ENCODE data around the gene TMEM30B. TPM values are rescaled to one million over a fixed set of nuclear protein-coding genes. Genes with fewer than 3 reads are reported as not detected.

The TMEM30B gene
- total and polyA plus RNA-seq, 7 donors = 0.54 to 21.0 (median 1.4) TPM

DNA sequence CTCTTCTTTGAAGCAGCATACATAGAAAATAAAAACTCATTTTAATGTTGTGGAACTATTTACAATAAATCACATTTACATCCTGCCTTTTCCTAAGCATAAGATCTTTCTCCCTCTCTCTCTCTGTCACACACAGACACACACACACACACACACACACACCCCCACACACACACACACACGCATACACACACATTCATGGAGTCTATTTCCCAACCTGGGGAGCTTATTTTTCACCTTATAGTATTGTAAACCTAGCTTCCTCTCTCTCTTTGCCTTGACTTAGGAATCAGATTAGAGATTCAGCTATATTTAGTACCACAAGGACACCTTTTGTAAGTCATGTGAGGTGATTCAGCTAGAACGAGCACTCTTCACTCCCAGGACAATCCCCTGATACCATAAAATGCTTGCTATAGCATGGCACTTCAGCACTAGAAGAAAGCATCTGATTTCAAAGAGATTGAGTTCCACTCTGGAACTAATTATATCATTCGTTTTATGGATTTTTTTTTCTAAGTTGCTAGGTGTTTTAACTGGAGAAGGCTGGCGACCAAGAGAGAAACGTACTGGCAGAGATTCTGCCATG is 23.6 kb downstream of the TMEM30B start:
- H3K4me3 ChIP-seq = no peak overlapping the region
- peaks cover 0 to under 1% (median 0%) of the 10 kb centered on the region in 4 donors for H3K4me1 ChIP-seq
- H3K36me3 ChIP-seq = no peaks in the 10 kb centered on the region
- TF ChIP-seq POLR2AphosphoS5 (IDR thresholded peaks at IDR 0.05) (no peak), EP300 (IDR thresholded peaks at IDR 0.05) (no peak), POLR2A (IDR thresholded peaks at IDR 0.05) (no peak)
- TF ChIP-seq, protein P1, sequence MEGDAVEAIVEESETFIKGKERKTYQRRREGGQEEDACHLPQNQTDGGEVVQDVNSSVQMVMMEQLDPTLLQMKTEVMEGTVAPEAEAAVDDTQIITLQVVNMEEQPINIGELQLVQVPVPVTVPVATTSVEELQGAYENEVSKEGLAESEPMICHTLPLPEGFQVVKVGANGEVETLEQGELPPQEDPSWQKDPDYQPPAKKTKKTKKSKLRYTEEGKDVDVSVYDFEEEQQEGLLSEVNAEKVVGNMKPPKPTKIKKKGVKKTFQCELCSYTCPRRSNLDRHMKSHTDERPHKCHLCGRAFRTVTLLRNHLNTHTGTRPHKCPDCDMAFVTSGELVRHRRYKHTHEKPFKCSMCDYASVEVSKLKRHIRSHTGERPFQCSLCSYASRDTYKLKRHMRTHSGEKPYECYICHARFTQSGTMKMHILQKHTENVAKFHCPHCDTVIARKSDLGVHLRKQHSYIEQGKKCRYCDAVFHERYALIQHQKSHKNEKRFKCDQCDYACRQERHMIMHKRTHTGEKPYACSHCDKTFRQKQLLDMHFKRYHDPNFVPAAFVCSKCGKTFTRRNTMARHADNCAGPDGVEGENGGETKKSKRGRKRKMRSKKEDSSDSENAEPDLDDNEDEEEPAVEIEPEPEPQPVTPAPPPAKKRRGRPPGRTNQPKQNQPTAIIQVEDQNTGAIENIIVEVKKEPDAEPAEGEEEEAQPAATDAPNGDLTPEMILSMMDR (IDR thresholded peaks at IDR 0.05) = no peak
- no peak overlapping the region for H3K27ac ChIP-seq
- 68 to 82% methylated on average over 5 of the region's 5 CpGs for WGBS, 2 donors
- H3K27me3 ChIP-seq = no peaks in the 10 kb centered on the region
- intact Hi-C loops (cut with DNase I) = no loop called here
- DNase-seq = no peak
- H3K9me3 ChIP-seq = no peaks in the 10 kb centered on the region

DNA sequence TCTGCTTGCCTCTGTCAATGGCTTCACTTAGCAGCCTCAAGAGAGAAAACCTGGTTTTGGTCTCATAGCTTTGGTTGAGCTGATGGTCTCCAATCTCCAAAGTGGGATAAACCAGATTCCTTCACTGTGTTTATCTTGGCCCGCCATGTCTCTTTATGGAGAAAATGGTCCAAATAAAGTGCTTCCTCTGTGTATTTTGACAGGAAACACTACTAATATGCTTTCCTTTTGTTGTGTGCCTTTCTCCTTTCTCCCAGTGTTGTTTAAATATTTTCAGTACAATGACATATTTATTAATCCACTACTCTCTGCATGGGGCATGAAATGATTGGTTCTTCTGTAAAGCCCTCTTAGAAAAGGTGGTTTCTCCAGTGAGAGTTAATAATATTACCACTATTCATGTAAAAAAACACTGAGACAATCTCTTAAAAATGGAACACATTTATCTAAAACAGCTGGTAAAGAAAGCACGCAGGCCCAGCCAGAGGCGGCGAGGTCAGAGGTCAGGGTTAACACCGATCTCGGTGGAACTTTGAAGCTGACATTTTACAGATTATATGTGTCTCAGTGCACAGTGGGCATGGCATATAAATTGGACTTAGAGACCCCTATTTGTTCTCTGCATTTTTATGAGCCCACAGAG is 24.2 kb downstream of the TMEM30B start:
- Histone ChIP-seq H3K9me3 (no peaks in the 10 kb centered on the region), H3K4me3 (no peak overlapping the region), H3K27ac (no peak overlapping the region), H3K27me3 (no peaks in the 10 kb centered on the region), H3K36me3 (no peaks in the 10 kb centered on the region), H3K4me1 (peaks cover 0 to 4% (median 0%) of the 10 kb centered on the region in 4 donors)
- 90 to 92% methylated on average over 6 of the region's 6 CpGs for WGBS, 2 donors
- TF ChIP-seq, protein P1 (IDR thresholded peaks at IDR 0.05) = no peak
- TF ChIP-seq POLR2A (IDR thresholded peaks at IDR 0.05) (no peak), EP300 (IDR thresholded peaks at IDR 0.05) (no peak), POLR2AphosphoS5 (IDR thresholded peaks at IDR 0.05) (no peak)
- no peak for DNase-seq
- intact Hi-C loops (cut with DNase I) = no loop called here

DNA sequence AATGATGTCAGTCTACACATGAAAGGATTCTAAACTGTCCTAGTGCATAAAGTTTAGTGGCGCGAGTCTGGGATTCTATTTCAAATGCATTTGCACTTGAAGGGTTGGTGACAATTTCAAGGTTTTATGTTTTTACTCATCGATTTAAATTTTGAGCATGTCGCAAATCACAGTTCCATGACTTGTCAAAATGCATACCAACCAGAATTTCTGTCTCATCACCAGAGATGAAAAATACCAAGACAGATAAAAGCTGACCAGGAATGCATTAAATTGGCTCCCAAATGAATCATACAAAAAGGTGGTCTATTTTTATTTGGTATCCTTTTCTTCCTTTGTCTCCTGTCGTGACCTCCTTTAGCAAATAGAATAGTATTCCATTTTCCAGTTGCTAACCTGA is 25.2 kb downstream of the TMEM30B start:
- no peaks in the 10 kb centered on the region for H3K27me3 ChIP-seq
- H3K27ac ChIP-seq = no peak overlapping the region
- no peak overlapping the region for H3K4me3 ChIP-seq
- WGBS, 2 donors = 91% methylated on average over 5 of the region's 5 CpGs
- intact Hi-C loops (cut with DNase I) = no loop called here
- no peaks in the 10 kb centered on the region for H3K36me3 ChIP-seq
- no peaks in the 10 kb centered on the region for H3K9me3 ChIP-seq
- TF ChIP-seq POLR2AphosphoS5 (IDR thresholded peaks at IDR 0.05) = no peak
- TF ChIP-seq POLR2A (IDR thresholded peaks at IDR 0.05) = no peak
- no peak for TF ChIP-seq EP300 (IDR thresholded peaks at IDR 0.05)
- TF ChIP-seq, protein P1 (IDR thresholded peaks at IDR 0.05) = no peak
- peaks cover 0 to 4% (median 0%) of the 10 kb centered on the region in 4 donors for H3K4me1 ChIP-seq
- DNase-seq = no peak

DNA sequence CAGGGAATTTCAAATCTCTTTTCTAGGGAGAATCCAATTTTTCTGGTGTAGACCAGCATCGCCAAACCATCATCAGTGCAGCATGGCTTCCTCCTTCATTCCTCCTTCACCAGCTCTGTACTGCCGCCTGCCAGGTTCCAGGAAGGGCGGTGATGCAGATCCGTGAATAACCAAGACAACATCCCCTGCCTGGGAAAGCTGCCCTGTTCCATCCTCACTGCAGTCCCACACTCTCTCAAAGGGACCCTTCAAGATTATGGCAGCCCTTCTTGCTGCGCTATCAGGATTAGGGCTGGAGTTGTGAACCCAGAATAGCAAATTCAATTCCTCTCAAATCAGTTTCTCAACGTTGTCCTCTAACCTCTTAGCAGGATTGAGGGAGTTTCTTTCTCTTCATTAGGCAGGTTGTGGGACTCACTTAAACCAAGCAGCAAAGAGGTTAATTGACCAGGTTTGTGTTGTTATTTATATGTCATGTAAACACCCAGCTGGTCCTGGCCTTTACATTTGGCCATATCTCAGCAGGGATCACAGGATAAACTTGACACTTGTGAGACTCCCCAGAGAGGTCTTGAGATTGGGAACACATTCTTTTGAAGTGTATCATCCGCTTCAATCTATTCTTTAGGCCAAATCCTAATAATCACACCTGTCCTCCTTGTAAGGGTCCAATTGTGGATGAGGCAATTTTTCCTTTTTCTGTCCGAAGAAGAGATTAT is 26.2 kb downstream of the TMEM30B start:
- Histone ChIP-seq H3K4me1 (peaks cover 0 to 4% (median 0%) of the 10 kb centered on the region in 4 donors), H3K27me3 (no peaks in the 10 kb centered on the region), H3K27ac (no peak overlapping the region), H3K4me3 (no peak overlapping the region), H3K36me3 (no peaks in the 10 kb centered on the region), H3K9me3 (no peaks in the 10 kb centered on the region)
- no peak for DNase-seq
- 69 to 82% methylated on average over 8 of the region's 8 CpGs for WGBS, 2 donors
- intact Hi-C loops (cut with DNase I) = loop anchor here (5.0 kb wide), 1 partner anchor 228 kb away; no protein-coding TSS in a partner anchor
- TF ChIP-seq POLR2AphosphoS5 (IDR thresholded peaks at IDR 0.05) = no peak

DNA sequence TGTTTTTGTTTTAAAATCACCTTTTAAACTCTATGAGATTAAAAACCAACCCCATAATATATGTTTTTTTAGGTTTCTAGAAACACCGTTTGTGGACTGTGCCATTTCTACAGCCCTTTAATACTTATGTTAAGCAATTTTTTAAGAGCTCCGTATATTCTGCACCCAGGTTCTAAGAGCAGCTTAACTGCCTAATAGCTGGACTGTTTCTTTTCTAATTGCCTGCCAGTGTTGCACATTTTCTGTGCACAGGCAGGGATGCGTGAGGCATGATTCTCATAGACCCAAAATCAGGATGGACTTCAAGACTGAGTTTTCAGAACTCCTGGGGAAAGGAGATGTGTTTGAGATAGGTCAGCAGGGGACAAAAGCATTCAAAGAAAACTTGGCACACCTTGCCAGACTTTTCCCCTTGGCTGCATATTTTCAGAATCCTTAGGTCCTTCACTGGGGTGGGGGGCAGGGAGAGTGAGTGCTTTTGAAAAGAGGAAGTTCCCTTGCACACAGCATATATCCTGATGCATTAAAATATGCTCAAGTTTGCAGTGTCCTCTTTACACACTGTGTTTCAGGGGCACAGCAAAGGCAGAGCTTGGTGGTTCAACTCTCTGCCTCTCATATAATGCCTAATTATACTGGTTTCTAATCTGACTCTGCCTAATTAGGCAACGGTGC is 27.9 kb downstream of the TMEM30B start:
- intact Hi-C loops (cut with DNase I) = loop anchor here (2.0 to 5.0 kb wide), 2 partner anchors 226 to 902 kb away; no protein-coding TSS in a partner anchor
- H3K27ac ChIP-seq = no peak overlapping the region
- TF ChIP-seq, protein P1 (IDR thresholded peaks at IDR 0.05) = no peak
- no peak for TF ChIP-seq EP300 (IDR thresholded peaks at IDR 0.05)
- no peak for TF ChIP-seq POLR2AphosphoS5 (IDR thresholded peaks at IDR 0.05)
- TF ChIP-seq POLR2A (IDR thresholded peaks at IDR 0.05) = no peak
- H3K36me3 ChIP-seq = no peaks in the 10 kb centered on the region
- no peaks in the 10 kb centered on the region for H3K27me3 ChIP-seq
- H3K9me3 ChIP-seq = no peaks in the 10 kb centered on the region
- peaks cover 0 to 4% (median 0%) of the 10 kb centered on the region in 4 donors for H3K4me1 ChIP-seq
- WGBS, 2 donors = 62% methylated on average over 4 of the region's 4 CpGs
- H3K4me3 ChIP-seq = no peak overlapping the region
- DNase-seq = no peak
